Right atrium auricular region (tissue), 2 donors: ENCODE data around the gene DPP10. TPM values are rescaled to one million over a fixed set of nuclear protein-coding genes. Genes with fewer than 3 reads are reported as not detected.

Source experiments
- DNase-seq: peaks from one replicate; pipeline ENCODE4 v3.0.0-alpha.2; 2019; ENCODE audit warnings: low spot score
- H3K27ac ChIP-seq, 2 donors: fragments of 200-600 bp; sonication (generic); 1 replicate in 1 of 2; 2 replicates in 1 of 2; pipeline ENCODE4 v1.5.1; 2016 to 2019
- H3K27me3 ChIP-seq, 2 donors: fragments of 200-600 bp; sonication (generic); one replicate each; pipeline versions ENCODE4 v1.5.1 to v1.6.0; 2017 to 2019
- H3K36me3 ChIP-seq: fragments of 200-600 bp; sonication (generic); one replicate; pipeline ENCODE4 v1.5.1; 2016
- H3K4me1 ChIP-seq, 2 donors: fragments of 200-600 bp; sonication (generic); one replicate each; pipeline versions ENCODE4 v1.5.1 to v1.6.0; 2017 to 2019
- H3K4me3 ChIP-seq, 2 donors: fragments of 200-600 bp; sonication (generic); 1 replicate in 1 of 2; 2 replicates in 1 of 2; pipeline ENCODE4 v1.5.1; 2017 to 2019; ENCODE audit warnings: mild to moderate bottlenecking in 1 of 2, moderate library complexity in 1 of 2
- H3K9me3 ChIP-seq, 2 donors: fragments of 200-600 bp; sonication (generic); one replicate each; pipeline ENCODE4 v1.5.1; 2019
- total RNA-seq, 2 donors: library from RNA; depleted of rRNA; stranded (reverse); fragments of >200 nt; gene quantifications; one replicate each; pipeline ENCODE4 v1.1.0, GENCODE V29; 2016
- TF ChIP-seq, protein P1 (sequence below), 2 donors: fragments of 200-600 bp; sonication (generic); IDR thresholded peaks; one replicate each; pipeline ENCODE4 v1.5.1; 2019; ENCODE audit warnings: antibody characterized with exemption in 2 of 2

The DPP10 gene
- total RNA-seq, 2 donors from 2014 or later: not detected

DNA sequence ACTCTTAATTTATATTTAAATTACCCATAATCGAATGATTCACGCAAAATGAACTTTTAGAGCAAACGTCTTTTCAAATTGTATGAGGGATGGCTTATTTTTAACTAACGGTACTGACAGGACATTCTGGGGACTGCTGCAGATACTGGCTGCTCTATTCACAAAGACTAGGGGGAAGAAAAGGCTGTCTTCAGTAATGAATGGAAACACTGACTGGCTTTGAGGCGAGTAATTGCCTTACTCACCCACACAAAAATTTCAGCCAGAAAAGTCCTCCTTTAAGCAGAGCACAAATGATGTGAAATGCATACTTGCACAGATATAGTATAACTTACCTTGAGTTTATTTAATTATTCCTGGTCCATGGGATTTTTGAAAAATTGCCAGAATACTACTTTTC, 852.6 kb downstream of the DPP10 start:
- H3K27me3 ChIP-seq: no peaks in the 10 kb centered on the region
- H3K27ac ChIP-seq: no peak overlapping the region
- TF ChIP-seq, protein P1, sequence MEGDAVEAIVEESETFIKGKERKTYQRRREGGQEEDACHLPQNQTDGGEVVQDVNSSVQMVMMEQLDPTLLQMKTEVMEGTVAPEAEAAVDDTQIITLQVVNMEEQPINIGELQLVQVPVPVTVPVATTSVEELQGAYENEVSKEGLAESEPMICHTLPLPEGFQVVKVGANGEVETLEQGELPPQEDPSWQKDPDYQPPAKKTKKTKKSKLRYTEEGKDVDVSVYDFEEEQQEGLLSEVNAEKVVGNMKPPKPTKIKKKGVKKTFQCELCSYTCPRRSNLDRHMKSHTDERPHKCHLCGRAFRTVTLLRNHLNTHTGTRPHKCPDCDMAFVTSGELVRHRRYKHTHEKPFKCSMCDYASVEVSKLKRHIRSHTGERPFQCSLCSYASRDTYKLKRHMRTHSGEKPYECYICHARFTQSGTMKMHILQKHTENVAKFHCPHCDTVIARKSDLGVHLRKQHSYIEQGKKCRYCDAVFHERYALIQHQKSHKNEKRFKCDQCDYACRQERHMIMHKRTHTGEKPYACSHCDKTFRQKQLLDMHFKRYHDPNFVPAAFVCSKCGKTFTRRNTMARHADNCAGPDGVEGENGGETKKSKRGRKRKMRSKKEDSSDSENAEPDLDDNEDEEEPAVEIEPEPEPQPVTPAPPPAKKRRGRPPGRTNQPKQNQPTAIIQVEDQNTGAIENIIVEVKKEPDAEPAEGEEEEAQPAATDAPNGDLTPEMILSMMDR (IDR thresholded peaks at IDR 0.05): no peak
- no peaks in the 10 kb centered on the region for H3K4me1 ChIP-seq
- no peak for DNase-seq
- no peak overlapping the region for H3K4me3 ChIP-seq
- no peaks in the 10 kb centered on the region for H3K36me3 ChIP-seq
- H3K9me3 ChIP-seq: no peaks in the 10 kb centered on the region

DNA sequence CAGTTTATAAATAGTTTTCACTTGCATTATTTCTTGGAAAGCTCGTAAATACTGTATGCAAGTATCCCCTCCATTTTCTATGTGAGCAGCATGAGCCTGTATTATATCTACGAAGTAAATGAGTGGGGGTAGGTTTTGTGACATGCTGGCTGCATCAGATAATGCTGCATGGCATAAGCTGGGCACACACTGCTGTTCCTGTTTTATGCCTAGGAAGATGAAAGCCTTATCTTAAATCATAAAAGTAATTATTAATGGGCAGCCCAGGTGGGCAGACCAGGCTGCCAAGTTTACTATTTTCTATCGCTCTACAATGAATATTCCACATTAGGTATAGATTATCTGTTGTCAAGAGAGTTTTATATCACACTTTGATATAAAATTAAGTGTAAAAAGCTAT, 854.6 kb downstream of the DPP10 start:
- H3K27me3 ChIP-seq: no peaks in the 10 kb centered on the region
- TF ChIP-seq, protein P1 (IDR thresholded peaks at IDR 0.05): no peak
- H3K36me3 ChIP-seq: no peaks in the 10 kb centered on the region
- no peaks in the 10 kb centered on the region for H3K4me1 ChIP-seq
- no peak overlapping the region for H3K4me3 ChIP-seq
- no peak for DNase-seq
- H3K9me3 ChIP-seq: no peaks in the 10 kb centered on the region
- H3K27ac ChIP-seq: no peak overlapping the region

DNA sequence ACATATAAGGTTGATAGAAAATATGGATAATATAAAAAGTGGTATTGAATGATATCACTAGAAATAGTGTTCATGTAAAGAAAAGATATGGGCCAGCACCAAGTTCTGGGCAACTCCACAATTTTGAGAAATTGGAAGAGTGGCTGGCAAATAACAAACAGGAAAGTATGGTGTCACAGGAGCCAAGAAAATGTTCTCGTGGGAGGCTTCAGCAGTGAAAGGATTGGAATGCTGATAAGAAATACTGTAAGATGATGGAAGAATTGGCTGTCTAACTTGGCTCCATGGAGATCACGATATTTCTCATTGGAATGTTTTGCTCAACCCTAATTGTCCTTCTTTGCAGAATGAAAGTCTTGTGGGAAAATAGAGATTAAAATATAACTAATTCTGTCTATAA, 856.8 kb downstream of the DPP10 start:
- no peak for DNase-seq
- Histone ChIP-seq H3K27ac (no peak overlapping the region), H3K27me3 (no peaks in the 10 kb centered on the region), H3K4me3 (no peak overlapping the region), H3K36me3 (no peaks in the 10 kb centered on the region), H3K9me3 (no peaks in the 10 kb centered on the region), H3K4me1 (no peaks in the 10 kb centered on the region)
- TF ChIP-seq, protein P1 (IDR thresholded peaks at IDR 0.05): no peak

DNA sequence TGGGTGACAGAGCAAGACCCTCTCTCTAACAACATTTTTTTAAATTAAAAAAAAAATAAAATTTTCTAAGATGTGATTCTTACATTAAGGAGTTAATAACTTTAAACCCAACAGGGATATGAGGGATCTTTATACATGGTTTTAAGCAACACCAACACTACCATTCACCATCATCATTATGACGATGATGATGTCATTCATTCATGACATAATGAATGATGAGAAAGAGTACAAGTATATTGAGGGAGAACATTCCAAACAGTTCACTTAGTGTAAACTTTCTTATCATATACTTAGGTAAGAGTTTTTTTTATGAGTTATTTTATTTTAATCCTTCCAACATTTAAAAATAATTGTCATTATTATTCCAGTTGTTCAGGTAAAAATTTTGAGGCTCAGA, 863.3 kb downstream of the DPP10 start:
- Histone ChIP-seq H3K4me3 (no peak overlapping the region), H3K4me1 (no peaks in the 10 kb centered on the region), H3K36me3 (no peaks in the 10 kb centered on the region), H3K27me3 (no peaks in the 10 kb centered on the region), H3K27ac (no peak overlapping the region), H3K9me3 (no peaks in the 10 kb centered on the region)
- no peak for DNase-seq
- TF ChIP-seq, protein P1 (IDR thresholded peaks at IDR 0.05): no peak

DNA sequence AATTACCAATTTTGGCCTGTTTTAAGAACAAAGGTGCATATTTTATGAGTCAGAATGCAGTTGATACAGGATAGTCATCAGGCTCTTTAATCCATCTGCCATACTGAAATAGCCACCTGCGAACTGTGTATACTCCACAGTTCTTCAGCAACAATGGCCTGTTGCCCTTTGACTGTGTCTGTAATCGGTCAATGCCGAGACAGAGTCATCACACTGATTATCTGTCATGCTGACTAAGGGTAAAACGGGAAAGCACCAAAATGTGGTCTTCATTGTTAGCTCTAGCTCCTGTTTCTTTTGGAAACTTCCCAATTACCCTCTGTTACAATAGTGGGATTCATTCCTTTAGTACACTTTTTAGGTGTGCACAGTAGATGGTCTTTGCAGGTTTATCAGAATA, 871.7 kb downstream of the DPP10 start:
- TF ChIP-seq, protein P1 (IDR thresholded peaks at IDR 0.05): no peak
- H3K9me3 ChIP-seq: no peaks in the 10 kb centered on the region
- H3K27ac ChIP-seq: no peak overlapping the region
- no peak overlapping the region for H3K4me3 ChIP-seq
- no peaks in the 10 kb centered on the region for H3K36me3 ChIP-seq
- no peaks in the 10 kb centered on the region for H3K4me1 ChIP-seq
- no peak for DNase-seq
- H3K27me3 ChIP-seq: no peaks in the 10 kb centered on the region

DNA sequence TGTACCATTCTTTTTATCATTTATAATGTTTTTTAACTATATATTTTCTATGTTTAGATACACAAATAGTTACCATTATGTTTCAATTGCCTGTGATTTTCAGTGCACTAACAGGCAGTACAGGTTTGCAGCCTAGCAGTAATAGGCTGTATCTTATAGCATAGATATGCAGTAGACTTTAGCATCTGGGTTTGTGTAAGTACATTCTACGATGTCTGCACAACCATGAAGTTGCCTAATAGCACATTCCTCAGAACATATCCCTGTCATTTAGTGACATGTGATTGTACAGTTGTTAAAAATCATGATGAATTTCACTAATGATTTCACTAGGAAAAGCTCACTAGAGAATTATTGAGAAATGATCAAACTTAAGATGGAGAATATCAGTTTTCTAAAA, 884.6 kb downstream of the DPP10 start:
- TF ChIP-seq, protein P1 (IDR thresholded peaks at IDR 0.05): no peak
- Histone ChIP-seq H3K4me3 (no peak overlapping the region), H3K36me3 (no peaks in the 10 kb centered on the region), H3K27me3 (no peaks in the 10 kb centered on the region), H3K27ac (no peak overlapping the region), H3K9me3 (no peaks in the 10 kb centered on the region), H3K4me1 (no peaks in the 10 kb centered on the region)
- no peak for DNase-seq
